Cardiac fibroblast (primary cell): ENCODE measurements around the gene NAXD.
"Not testable (repeated sequence)": the region's sequence is repeated elsewhere in the genome, so short reads cannot be mapped to it uniquely, and the experiment has no call there.

Experiments
- DNase-seq, 2 donors: peaks; one replicate each; pipeline versions ENCODE4 v3.0.0 to v3.0.0-alpha.2; 2010; ENCODE audit warnings: low read depth in 2 of 2
- H3K4me3 ChIP-seq, 2 donors: replicated peaks in 1 of 2; 1 replicate in 1 of 2; 2 replicates in 1 of 2; pipeline ENCODE4 v1.5.1; 2011; ENCODE audit warnings: low read depth in 2 of 2, low read length in 2 of 2, mild to moderate bottlenecking in 2 of 2, moderate library complexity in 1 of 2
- TF ChIP-seq, protein P1 (sequence below): IDR thresholded peaks from one replicate; pipeline ENCODE4 v1.5.1; 2011; ENCODE audit warnings: low read depth, mild to moderate bottlenecking, low read length, inconsistent platforms

NAXD gene

GRCh38 chr13:110615322-110616102, at the start of gene NAXD:
NAXD (plus strand) TSS chr13:110615545; CDS start chr13:110615602, 57 bp downstream.
- H3K4me3 ChIP-seq = peak within 1 kb of the TSS; percentile 73 to 84
- TF ChIP-seq, protein P1, sequence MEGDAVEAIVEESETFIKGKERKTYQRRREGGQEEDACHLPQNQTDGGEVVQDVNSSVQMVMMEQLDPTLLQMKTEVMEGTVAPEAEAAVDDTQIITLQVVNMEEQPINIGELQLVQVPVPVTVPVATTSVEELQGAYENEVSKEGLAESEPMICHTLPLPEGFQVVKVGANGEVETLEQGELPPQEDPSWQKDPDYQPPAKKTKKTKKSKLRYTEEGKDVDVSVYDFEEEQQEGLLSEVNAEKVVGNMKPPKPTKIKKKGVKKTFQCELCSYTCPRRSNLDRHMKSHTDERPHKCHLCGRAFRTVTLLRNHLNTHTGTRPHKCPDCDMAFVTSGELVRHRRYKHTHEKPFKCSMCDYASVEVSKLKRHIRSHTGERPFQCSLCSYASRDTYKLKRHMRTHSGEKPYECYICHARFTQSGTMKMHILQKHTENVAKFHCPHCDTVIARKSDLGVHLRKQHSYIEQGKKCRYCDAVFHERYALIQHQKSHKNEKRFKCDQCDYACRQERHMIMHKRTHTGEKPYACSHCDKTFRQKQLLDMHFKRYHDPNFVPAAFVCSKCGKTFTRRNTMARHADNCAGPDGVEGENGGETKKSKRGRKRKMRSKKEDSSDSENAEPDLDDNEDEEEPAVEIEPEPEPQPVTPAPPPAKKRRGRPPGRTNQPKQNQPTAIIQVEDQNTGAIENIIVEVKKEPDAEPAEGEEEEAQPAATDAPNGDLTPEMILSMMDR = no peak
- DNase-seq = peak; percentile 96 to 97

DNA sequence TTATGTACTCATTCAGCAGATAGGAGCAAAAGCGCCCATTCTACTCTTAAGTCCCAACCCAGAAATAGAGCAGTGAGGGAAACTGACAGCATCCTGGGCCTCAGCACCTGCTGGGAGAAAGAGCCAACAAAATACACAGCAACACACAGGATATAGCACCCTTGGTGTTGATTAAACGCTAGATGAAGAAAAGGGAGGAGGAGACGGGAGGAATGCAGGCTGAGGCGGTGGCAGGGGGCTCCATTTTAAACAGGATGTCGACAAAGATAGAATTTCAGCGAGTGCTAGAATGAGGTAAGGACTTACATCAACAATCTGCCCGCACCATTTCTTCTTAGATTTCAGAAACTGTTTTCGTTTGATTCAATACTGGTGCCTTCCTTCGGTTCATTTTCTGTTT, 49.2 kb upstream of the NAXD start:
- DNase-seq = no peak
- TF ChIP-seq, protein P1 = no peak
- no peak overlapping the region for H3K4me3 ChIP-seq

DNA sequence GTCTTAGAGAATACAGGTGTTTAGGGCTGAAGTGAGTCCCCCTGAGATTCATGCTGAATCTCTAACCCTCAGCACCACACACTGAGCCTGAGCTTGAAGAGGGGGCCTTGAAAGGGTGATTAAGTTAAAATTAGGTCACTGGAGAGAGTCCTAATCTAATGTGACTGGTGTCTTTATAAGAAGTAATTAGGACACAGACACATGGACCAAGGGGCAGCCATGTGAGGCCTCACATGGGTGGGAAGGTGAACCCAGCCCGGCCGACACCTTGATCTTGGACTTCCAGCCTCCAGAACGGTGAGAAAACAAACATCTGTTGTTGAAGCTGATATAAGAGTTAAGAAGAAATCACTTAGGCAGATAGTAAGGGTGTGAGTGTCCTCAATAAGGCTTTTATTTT, 46.7 kb upstream of the NAXD start:
- no peak for DNase-seq
- TF ChIP-seq, protein P1 = no peak
- no peak overlapping the region for H3K4me3 ChIP-seq

GRCh38 chr13:110569962-110570361, 45.4 kb upstream of the NAXD start:
- not testable (repeated sequence) for DNase-seq, H3K4me3 ChIP-seq

- no peak for DNase-seq
- H3K4me3 ChIP-seq = no peak overlapping the region
- TF ChIP-seq, protein P1 = no peak
These were observed 44.5 kb upstream of the NAXD start for GRCh38 chr13:110570886-110571285.

DNA sequence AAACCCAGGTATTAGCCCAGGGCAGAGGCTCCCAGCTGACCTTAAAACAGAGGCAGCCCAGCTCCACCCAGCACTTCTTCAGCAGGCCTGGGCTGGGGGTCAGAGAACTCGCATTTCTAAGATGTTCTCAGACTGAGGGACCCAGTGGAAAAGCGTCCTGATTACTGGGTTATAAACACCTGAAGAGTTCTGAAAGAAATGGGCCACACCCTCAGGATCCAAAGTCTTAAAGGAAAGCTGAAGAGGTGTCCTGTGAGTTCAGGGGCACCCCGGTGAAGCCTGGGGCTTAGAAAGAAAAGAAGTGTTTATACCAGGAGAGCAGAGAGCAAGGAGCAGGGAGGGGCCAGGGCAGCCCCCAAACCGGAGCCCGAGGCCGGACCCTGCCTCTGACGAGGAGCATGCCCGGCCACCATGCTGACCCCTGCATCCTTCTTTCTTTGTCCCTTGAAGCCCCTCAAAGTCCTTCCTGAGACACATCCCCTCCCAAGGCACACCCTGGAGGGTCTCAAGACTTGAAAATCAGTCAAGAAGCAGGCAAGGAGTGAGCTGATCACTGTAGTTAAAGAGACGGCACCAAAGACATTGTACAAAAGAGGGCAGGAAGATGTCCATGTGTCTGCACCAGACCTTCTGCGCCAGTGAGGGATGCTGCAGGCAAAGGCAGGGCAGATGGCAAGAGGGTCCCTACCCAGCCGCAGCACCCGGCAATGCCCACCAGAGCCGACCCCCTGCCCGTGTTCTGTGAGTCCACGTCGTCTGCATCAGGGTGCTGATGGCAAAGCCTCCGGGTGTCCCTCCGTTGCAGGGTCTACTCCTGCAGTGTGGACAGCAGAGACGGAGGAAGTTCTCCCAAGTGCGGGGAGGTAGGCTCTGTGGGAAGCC, 43.2 kb upstream of the NAXD start:
- no peak for DNase-seq
- H3K4me3 ChIP-seq = no peak overlapping the region
- TF ChIP-seq, protein P1 = no peak

DNA sequence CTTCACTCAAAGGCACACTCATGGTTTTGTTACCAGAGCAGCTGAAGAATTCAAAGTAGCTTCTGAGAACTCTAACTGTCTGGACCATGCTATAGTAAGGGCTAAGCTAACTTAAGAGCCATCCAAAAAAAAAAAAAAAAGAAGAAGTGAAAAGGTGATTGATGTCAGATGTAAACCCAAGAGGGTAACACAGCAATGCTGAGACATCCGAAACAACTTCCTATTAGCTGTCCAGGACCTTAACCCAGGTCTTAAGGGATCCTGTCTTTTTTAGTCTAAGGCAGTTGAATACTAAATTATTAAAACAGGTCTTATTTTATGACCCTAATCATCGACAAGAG, 42.6 kb upstream of the NAXD start:
- no peak for DNase-seq
- H3K4me3 ChIP-seq = no peak overlapping the region
- TF ChIP-seq, protein P1 = no peak
